HepG2 (cell line): ENCODE results near the gene CRKL. TPM values are rescaled to one million over a fixed set of nuclear protein-coding genes. Genes with fewer than 3 reads are reported as not detected.

ENCODE experiments used
- EEA1 ChIP-seq: sonication (generic); formaldehyde crosslinking; IDR thresholded peaks from 2 replicates; pipeline ENCODE4 v1.5.1; 2020; ENCODE audit warnings: mild to moderate bottlenecking, missing genetic modification reagents, borderline replicate concordance
- FOXO4 ChIP-seq: sonication (generic); formaldehyde crosslinking; conservative IDR thresholded peaks from 2 replicates; pipeline ENCODE4 v1.8.1; 2023; ENCODE audit warnings: missing genetic modification reagents
- HOXD1 ChIP-seq: sonication (generic); formaldehyde crosslinking; IDR thresholded peaks from 2 replicates; pipeline ENCODE4 v1.5.0; 2020; ENCODE audit warnings: missing genetic modification reagents
- KDM4B ChIP-seq: sonication (generic); formaldehyde crosslinking; IDR thresholded peaks from 2 replicates; pipeline ENCODE4 v1.4.0; 2020; ENCODE audit warnings: missing genetic modification reagents
- KDM6A ChIP-seq: IDR thresholded peaks from 2 replicates; pipeline ENCODE4 v1.6.1; 2016; ENCODE audit warnings: low read depth
- MBD4 ChIP-seq: IDR thresholded peaks from 2 replicates; pipeline ENCODE4 v1.6.1; 2012; ENCODE audit warnings: low read length, inconsistent platforms, borderline replicate concordance
- PTBP1 ChIP-seq: fragments of 200-400 bp; formaldehyde crosslinking; IDR thresholded peaks from 2 replicates; pipeline ENCODE4 v1.6.1; 2018; ENCODE audit warnings: low read length, low read depth; ENCODE audit not compliant: poor library complexity, severe bottlenecking
- SETDB1 ChIP-seq: sonication (generic); formaldehyde crosslinking; IDR thresholded peaks from 2 replicates; pipeline ENCODE4 v1.5.1; 2020; ENCODE audit warnings: missing genetic modification reagents, mild to moderate bottlenecking, borderline replicate concordance
- SNAPC2 ChIP-seq: sonication (generic); formaldehyde crosslinking; IDR thresholded peaks from 2 replicates; pipeline ENCODE4 v1.8.1; 2022; ENCODE audit warnings: mild to moderate bottlenecking, missing genetic modification reagents
- SRSF9 ChIP-seq: fragments of 200-400 bp; formaldehyde crosslinking; IDR thresholded peaks from 2 replicates; pipeline ENCODE4 v1.6.1; 2018; ENCODE audit warnings: borderline replicate concordance, mild to moderate bottlenecking, low read depth, low read length; ENCODE audit not compliant: insufficient read depth, poor library complexity, severe bottlenecking
- TP53 ChIP-seq: sonication (generic); formaldehyde crosslinking; conservative IDR thresholded peaks from 2 replicates; pipeline ENCODE4 v1.4.0; 2020; ENCODE audit warnings: missing genetic modification reagents
- ZBTB38 ChIP-seq: sonication (generic); formaldehyde crosslinking; IDR thresholded peaks from 2 replicates; pipeline ENCODE4 v1.5.1; 2020; ENCODE audit warnings: mild to moderate bottlenecking, missing genetic modification reagents
- ZNF121 ChIP-seq: sonication (generic); formaldehyde crosslinking; IDR thresholded peaks from 2 replicates; pipeline ENCODE4 v1.5.0; 2020; ENCODE audit warnings: mild to moderate bottlenecking, missing genetic modification reagents
- ZNF17 ChIP-seq: sonication (generic); formaldehyde crosslinking; IDR thresholded peaks from 2 replicates; pipeline ENCODE4 v1.5.0; 2020; ENCODE audit warnings: mild to moderate bottlenecking, missing genetic modification reagents
- ZNF230 ChIP-seq: sonication (generic); formaldehyde crosslinking; IDR thresholded peaks from 2 replicates; pipeline ENCODE4 v1.4.0; 2020; ENCODE audit warnings: mild to moderate bottlenecking, missing genetic modification reagents
- ZNF441 ChIP-seq: sonication (generic); formaldehyde crosslinking; IDR thresholded peaks from 2 replicates; pipeline ENCODE4 v1.7.0; 2021; ENCODE audit warnings: missing genetic modification reagents, borderline replicate concordance
- ZNF564 ChIP-seq: sonication (generic); formaldehyde crosslinking; IDR thresholded peaks from 2 replicates; pipeline ENCODE4 v1.8.1; 2023; ENCODE audit warnings: mild to moderate bottlenecking, missing genetic modification reagents
- ZNF629 ChIP-seq: sonication (generic); formaldehyde crosslinking; conservative IDR thresholded peaks from 2 replicates; pipeline ENCODE4 v1.5.0; 2020; ENCODE audit warnings: missing genetic modification reagents
- ZNF768 ChIP-seq: sonication (generic); formaldehyde crosslinking; IDR thresholded peaks from 2 replicates; pipeline ENCODE4 v1.4.0; 2020; ENCODE audit warnings: missing genetic modification reagents
- ZNF781 ChIP-seq: sonication (generic); formaldehyde crosslinking; IDR thresholded peaks from 2 replicates; pipeline ENCODE4 v1.5.1; 2020; ENCODE audit warnings: borderline replicate concordance, mild to moderate bottlenecking, missing genetic modification reagents; ENCODE audit errors: not compliant biosample characterization
- ZNF784 ChIP-seq: sonication (generic); formaldehyde crosslinking; IDR thresholded peaks from 2 replicates; pipeline ENCODE4 v1.5.1; 2020; ENCODE audit warnings: missing genetic modification reagents, mild to moderate bottlenecking, borderline replicate concordance
- polyA plus RNA-seq, 8 experiments: library from polyadenylated mRNA; depleted of rRNA in 3 of 8; stranded (reverse) in 7 of 8; unstranded in 1 of 8; fragments of >200 nt; fragmentation: Illumina TruSeq in 4 of 8; extraction: Trizol in 4 of 8; gene quantifications; 2 replicates each; pipeline versions ENCODE4 v1.2.1 to v1.2.3, GENCODE V29; 2011 to 2016; ENCODE audit warnings: low read depth in 4 of 8, missing spikeins in 1 of 8, mixed read lengths in 1 of 8; ENCODE audit not compliant: insufficient read depth in 1 of 8
- total RNA-seq, 5 experiments: library from RNA; depleted of rRNA; stranded (reverse); fragments of >200 nt; fragmentation: Illumina TruSeq; extraction: Trizol; gene quantifications; 2 replicates each; pipeline ENCODE4 v1.2.3, GENCODE V29; 2016; ENCODE audit warnings: low read depth in 1 of 5
- TF ChIP-seq, protein P1 (sequence below): conservative IDR thresholded peaks from 2 replicates; pipeline ENCODE4 v1.6.1; 2018; ENCODE audit warnings: missing genetic modification reagents
- TF ChIP-seq, protein P2 (sequence below): sonication (generic); formaldehyde crosslinking; IDR thresholded peaks from 2 replicates; pipeline ENCODE4 v1.4.0; 2020; ENCODE audit warnings: mild to moderate bottlenecking, missing genetic modification reagents

CRKL gene
- total and polyA plus RNA-seq, 2 of the 13 experiments (the other 11 are each of a cell fraction or from before 2014, with no cell fraction given), result 37.4 to 60.6 TPM

GRCh38 chr22:20916916-20917810 lies at the start of gene CRKL (continued):
- TF ChIP-seq, protein P1, sequence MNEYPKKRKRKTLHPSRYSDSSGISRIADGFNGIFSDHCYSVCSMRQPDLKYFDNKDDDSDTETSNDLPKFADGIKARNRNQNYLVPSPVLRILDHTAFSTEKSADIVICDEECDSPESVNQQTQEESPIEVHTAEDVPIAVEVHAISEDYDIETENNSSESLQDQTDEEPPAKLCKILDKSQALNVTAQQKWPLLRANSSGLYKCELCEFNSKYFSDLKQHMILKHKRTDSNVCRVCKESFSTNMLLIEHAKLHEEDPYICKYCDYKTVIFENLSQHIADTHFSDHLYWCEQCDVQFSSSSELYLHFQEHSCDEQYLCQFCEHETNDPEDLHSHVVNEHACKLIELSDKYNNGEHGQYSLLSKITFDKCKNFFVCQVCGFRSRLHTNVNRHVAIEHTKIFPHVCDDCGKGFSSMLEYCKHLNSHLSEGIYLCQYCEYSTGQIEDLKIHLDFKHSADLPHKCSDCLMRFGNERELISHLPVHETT (CRISPR knock-in tag), result peak; percentile 64; the same call in 1 of the 2 replicates
- TF ChIP-seq ZNF441 (peak; percentile 41; the same call in 1 of the 2 replicates), MBD4 (no peak), ZNF564 (CRISPR knock-in tag) (no peak), SRSF9 (no peak), KDM6A (CRISPR knock-in tag) (no peak), SETDB1 (CRISPR knock-in tag) (no peak), ZBTB38 (CRISPR knock-in tag) (peak; percentile 87; the same call in 1 of the 2 replicates), ZNF121 (CRISPR knock-in tag) (no peak; the same call in 1 of the 2 replicates), EEA1 (no peak), ZNF230 (CRISPR knock-in tag) (peak; percentile 95; the same call in 1 of the 2 replicates), HOXD1 (CRISPR knock-in tag) (peak; percentile 76; the same call in 1 of the 2 replicates), KDM4B (peak; percentile 65; the same call in 1 of the 2 replicates), SNAPC2 (CRISPR knock-in tag) (no peak), FOXO4 (peak; percentile 91; the same call in 1 of the 2 replicates), ZNF784 (CRISPR knock-in tag) (no peak), PTBP1 (no peak), ZNF768 (peak; percentile 71), ZNF17 (CRISPR knock-in tag) (no peak), ZNF781 (CRISPR knock-in tag) (peak; percentile 34), TP53 (CRISPR knock-in tag) (no peak; the same call in 1 of the 2 replicates), ZNF629 (CRISPR knock-in tag) (peak; percentile 59; the same call in 1 of the 2 replicates)
- TF ChIP-seq, protein P2, sequence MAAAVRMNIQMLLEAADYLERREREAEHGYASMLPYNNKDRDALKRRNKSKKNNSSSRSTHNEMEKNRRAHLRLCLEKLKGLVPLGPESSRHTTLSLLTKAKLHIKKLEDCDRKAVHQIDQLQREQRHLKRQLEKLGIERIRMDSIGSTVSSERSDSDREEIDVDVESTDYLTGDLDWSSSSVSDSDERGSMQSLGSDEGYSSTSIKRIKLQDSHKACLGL (CRISPR knock-in tag), result peak; percentile 81
